GM12872 (cell line): ENCODE results near the gene KRT6B.

Source experiments
- CTCF ChIP-seq: IDR thresholded peaks from 3 replicates; pipeline ENCODE4 v1.5.1; 2011; ENCODE audit warnings: low read depth, mild to moderate bottlenecking, low read length, moderate library complexity; ENCODE audit not compliant: insufficient read depth

The KRT6B gene

GRCh38 chr12:52480073-52480472 is 28.1 kb upstream of the KRT6B start:
- no peak for TF ChIP-seq CTCF

- no peak for TF ChIP-seq CTCF
These were observed 25.7 kb upstream of the KRT6B start for GRCh38 chr12:52477651-52478050.

- no peak for TF ChIP-seq CTCF
These were observed 22.3 kb upstream of the KRT6B start for GRCh38 chr12:52474212-52474611.

- no peak for TF ChIP-seq CTCF
These were observed 21.8 kb upstream of the KRT6B start, which contains the start of gene KRT6C for GRCh38 chr12:52473768-52474167. Gene KRT6C, minus strand, starts transcription at chr12:52473805. Its CDS starts 68 bp downstream, at chr12:52473737.

GRCh38 chr12:52469853-52470252 is 17.9 kb upstream of the KRT6B start:
- no peak for TF ChIP-seq CTCF

GRCh38 chr12:52464897-52465296 is 13.0 kb upstream of the KRT6B start:
- no peak for TF ChIP-seq CTCF

- TF ChIP-seq CTCF = no peak
These were observed 9.7 kb upstream of the KRT6B start for GRCh38 chr12:52461693-52462092.

- TF ChIP-seq CTCF = no peak
These were observed 6.9 kb upstream of the KRT6B start for GRCh38 chr12:52458861-52459260.
